GM18526 (cell line): Measurements from ENCODE around the gene MRPL51.

Source experiments
- POLR2A ChIP-seq: IDR thresholded peaks from 3 replicates; pipeline ENCODE4 v1.6.1; 2011; ENCODE audit not compliant: insufficient read length; ENCODE audit errors: extremely low read depth

MRPL51 gene

GRCh38 chr12:6492838-6493496, at the start of gene MRPL51:
Gene MRPL51, minus strand, starts transcription at chr12:6493262. Its CDS starts 126 bp downstream, at chr12:6493136.
- peak; percentile 93 for TF ChIP-seq POLR2A

GRCh38 chr12:6542209-6543009, 49.3 kb upstream of the MRPL51 start:
- no peak for TF ChIP-seq POLR2A

- TF ChIP-seq POLR2A = no peak
These were observed 48.5 kb upstream of the MRPL51 start for GRCh38 chr12:6541371-6542165.

- TF ChIP-seq POLR2A = no peak
These were observed 47.3 kb upstream of the MRPL51 start for GRCh38 chr12:6540181-6540877.

GRCh38 chr12:6539707-6540134, 46.7 kb upstream of the MRPL51 start:
- TF ChIP-seq POLR2A = no peak

- no peak for TF ChIP-seq POLR2A
These were observed 46.2 kb upstream of the MRPL51 start for GRCh38 chr12:6539314-6539682.

- peak; percentile 41 for TF ChIP-seq POLR2A
These were observed 45.6 kb upstream of the MRPL51 start for GRCh38 chr12:6538420-6539313.

GRCh38 chr12:6536894-6537579, 44.0 kb upstream of the MRPL51 start:
- TF ChIP-seq POLR2A = peak; percentile 17

GRCh38 chr12:6535960-6536847, 43.1 kb upstream of the MRPL51 start:
- no peak for TF ChIP-seq POLR2A

GRCh38 chr12:6535697-6535946, 42.6 kb upstream of the MRPL51 start:
- no peak for TF ChIP-seq POLR2A

GRCh38 chr12:6534945-6535696, 42.1 kb upstream of the MRPL51 start:
- TF ChIP-seq POLR2A = peak; percentile 44

- TF ChIP-seq POLR2A = no peak
These were observed 41.6 kb upstream of the MRPL51 start for GRCh38 chr12:6534695-6534944.
